ENCODE results near the gene GAS1. TPM values are rescaled to one million over a fixed set of nuclear protein-coding genes. Genes with fewer than 3 reads are reported as not detected.

GAS1 gene
- total RNA-seq, 4 donors from 2014 or later = 39.9 to 217 (median 132) TPM

DNA sequence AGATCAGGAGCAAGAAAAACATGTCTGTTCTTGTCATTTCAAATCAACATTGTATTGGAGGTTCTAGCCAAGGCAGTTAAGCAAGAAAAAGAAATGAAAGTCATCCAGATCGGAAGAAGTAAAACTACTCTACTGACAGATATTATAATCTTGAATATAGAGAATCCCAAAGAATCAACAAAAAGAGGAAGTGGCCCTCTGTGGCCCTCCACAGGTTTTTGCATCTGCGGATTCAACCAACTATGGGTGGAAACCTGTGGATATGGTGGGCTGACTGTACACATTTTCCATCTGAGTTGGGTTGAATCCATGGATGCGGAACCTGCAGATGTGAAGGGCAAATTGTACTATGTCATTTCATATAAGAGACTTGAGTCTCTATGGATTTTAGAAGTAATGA lies 35.1 kb downstream of the GAS1 start:
- no peak overlapping the region for H3K4me3 ChIP-seq
- no peak for TF ChIP-seq CTCF (IDR thresholded peaks at IDR 0.05)
- no peak for TF ChIP-seq EP300 (IDR thresholded peaks at IDR 0.05)
- no peak for TF ChIP-seq POLR2A (IDR thresholded peaks at IDR 0.05)
- DNase-seq (ENCODE audit: low spot score in 2 of 2) = no peak
- H3K27ac ChIP-seq = no peak overlapping the region
- WGBS, 2 donors = 80 to 96% methylated on average over 3 of the region's 3 CpGs
- H3K4me1 ChIP-seq = no peaks in the 10 kb centered on the region
- peaks cover 0 to 6% (median 0%) of the 10 kb centered on the region in 4 donors for H3K9me3 ChIP-seq
- no peaks in the 10 kb centered on the region for H3K36me3 ChIP-seq
- H3K27me3 ChIP-seq = no peaks in the 10 kb centered on the region

DNA sequence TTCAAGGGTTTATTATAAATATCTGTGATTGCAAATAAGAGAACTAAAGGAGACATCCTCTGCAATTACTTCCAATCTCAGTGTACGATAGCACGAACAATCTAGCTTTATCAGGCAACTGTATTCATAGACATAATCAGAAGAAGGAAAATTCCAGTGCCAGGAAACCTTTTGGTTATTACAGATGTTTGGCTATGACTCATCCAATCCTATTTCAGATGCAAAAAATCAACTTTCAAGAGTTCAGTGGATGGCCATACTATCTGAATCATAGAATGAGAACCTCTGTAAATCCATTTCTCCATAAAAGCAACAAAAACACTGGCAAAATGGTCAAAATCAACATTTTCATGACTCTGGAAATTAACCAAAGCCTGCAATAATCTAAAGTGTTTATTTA lies 37.9 kb downstream of the GAS1 start:
- H3K27ac ChIP-seq = no peak overlapping the region
- TF ChIP-seq POLR2A (IDR thresholded peaks at IDR 0.05) (no peak), CTCF (IDR thresholded peaks at IDR 0.05) (no peak), EP300 (IDR thresholded peaks at IDR 0.05) (no peak)

DNA sequence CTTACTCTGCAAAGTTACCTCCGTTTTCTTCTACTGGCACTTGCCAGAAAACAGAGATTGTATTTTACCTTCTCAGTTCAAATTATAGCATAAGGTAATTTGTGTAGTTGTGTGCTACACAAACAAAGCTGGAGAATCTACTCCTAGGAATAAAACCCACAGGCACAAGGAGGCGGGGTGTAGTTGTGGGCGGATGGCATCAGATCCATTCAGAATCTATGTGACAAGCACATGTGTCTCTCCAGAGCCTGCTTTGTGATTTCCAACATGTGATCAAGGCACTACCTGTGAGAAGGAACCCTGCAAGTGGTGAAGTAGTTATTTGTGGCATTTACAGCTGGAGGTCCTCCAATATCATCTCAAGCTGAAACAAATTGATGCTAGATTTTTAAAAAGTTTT lies 39.0 kb downstream of the GAS1 start:
- DNase-seq (ENCODE audit: low spot score in 2 of 2) = no peak
- 90 to 93% methylated on average over 3 of the region's 3 CpGs for WGBS, 2 donors
- no peak for TF ChIP-seq CTCF (IDR thresholded peaks at IDR 0.05)
- no peak for TF ChIP-seq EP300 (IDR thresholded peaks at IDR 0.05)
- TF ChIP-seq POLR2A (IDR thresholded peaks at IDR 0.05) = no peak

More for the DNA sequence above, 37.9 kb downstream of the GAS1 start:
- H3K4me1 ChIP-seq = no peaks in the 10 kb centered on the region
- H3K9me3 ChIP-seq = peaks cover 0 to 19% (median 0%) of the 10 kb centered on the region in 4 donors
- no peaks in the 10 kb centered on the region for H3K27me3 ChIP-seq
- no peak for DNase-seq (ENCODE audit: low spot score in 2 of 2)
- no peak overlapping the region for H3K4me3 ChIP-seq
- no peaks in the 10 kb centered on the region for H3K36me3 ChIP-seq
- 68 to 69% methylated on average over 2 of the region's 2 CpGs for WGBS, 2 donors

DNA sequence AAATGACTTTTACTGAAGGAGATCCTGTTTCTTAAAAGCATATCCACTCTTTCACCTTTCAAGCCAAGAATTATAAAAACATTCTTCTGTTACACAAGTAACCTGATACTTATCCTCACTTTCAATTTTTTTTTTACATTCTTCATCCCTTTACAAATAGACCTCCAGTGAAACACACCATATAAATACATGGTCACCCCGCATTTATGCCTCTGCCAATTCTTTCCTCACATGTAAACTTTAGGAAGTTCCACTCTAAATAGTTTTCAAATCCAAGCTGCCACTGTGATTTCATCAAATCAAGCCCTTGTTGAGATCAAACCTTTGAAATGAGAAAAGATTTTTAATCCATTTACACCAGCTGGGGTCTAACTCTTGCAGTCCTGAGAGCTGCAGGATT lies 40.0 kb downstream of the GAS1 start:
- H3K4me3 ChIP-seq = no peak overlapping the region
- H3K9me3 ChIP-seq = peaks cover 0 to 19% (median 0%) of the 10 kb centered on the region in 4 donors
- peaks cover 0 to 17% of the 10 kb centered on the region in 2 donors for H3K27me3 ChIP-seq
- H3K4me1 ChIP-seq = peaks cover 0 to 12% (median 3%) of the 10 kb centered on the region in 4 donors
- TF ChIP-seq POLR2A (IDR thresholded peaks at IDR 0.05) (no peak), CTCF (IDR thresholded peaks at IDR 0.05) (no peak), EP300 (IDR thresholded peaks at IDR 0.05) (no peak)
- WGBS, 2 donors = 71 to 77% methylated on average over 1 of the region's 1 CpG
- no peak for DNase-seq (ENCODE audit: low spot score in 2 of 2)
- no peak overlapping the region for H3K27ac ChIP-seq
- no peaks in the 10 kb centered on the region for H3K36me3 ChIP-seq

More for the DNA sequence above, 39.0 kb downstream of the GAS1 start:
- Histone ChIP-seq H3K27me3 (peaks cover 0 to 8% of the 10 kb centered on the region in 2 donors), H3K36me3 (no peaks in the 10 kb centered on the region), H3K4me1 (peaks cover 0 to 3% (median 0%) of the 10 kb centered on the region in 4 donors), H3K9me3 (peaks cover 0 to 19% (median 0%) of the 10 kb centered on the region in 4 donors), H3K27ac (no peak overlapping the region), H3K4me3 (no peak overlapping the region)

DNA sequence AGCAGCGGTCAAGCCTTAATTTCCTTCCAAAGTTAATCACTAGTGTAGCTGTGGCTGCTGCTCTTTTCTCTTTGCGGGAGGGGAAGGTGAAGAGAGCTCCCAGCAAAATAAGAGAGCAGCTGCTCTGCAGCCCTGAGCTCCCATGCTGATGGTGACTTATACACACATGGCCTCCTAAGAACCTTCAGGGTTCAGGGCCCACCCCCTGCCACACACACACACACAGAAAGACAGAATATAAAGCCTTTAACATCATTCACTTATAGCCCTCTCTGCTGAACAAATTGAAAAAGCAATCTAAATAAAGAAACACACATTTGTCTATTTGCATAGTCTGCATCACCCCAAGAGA lies 43.6 kb downstream of the GAS1 start:
- H3K4me1 ChIP-seq = peaks cover 0 to 16% (median 3%) of the 10 kb centered on the region in 4 donors
- no peak for TF ChIP-seq POLR2A (IDR thresholded peaks at IDR 0.05)
- no peak for TF ChIP-seq CTCF (IDR thresholded peaks at IDR 0.05)
- no peak for TF ChIP-seq EP300 (IDR thresholded peaks at IDR 0.05)
- H3K4me3 ChIP-seq = no peak overlapping the region
- no peak overlapping the region for H3K27ac ChIP-seq
- no peaks in the 10 kb centered on the region for H3K36me3 ChIP-seq
- WGBS, 2 donors = 68 to 77% methylated on average over 2 of the region's 2 CpGs
- H3K27me3 ChIP-seq = peaks cover 0 to 31% of the 10 kb centered on the region in 2 donors
- peaks cover 0 to 13% (median 0%) of the 10 kb centered on the region in 4 donors for H3K9me3 ChIP-seq
- no peak for DNase-seq (ENCODE audit: low spot score in 2 of 2)

Data from tibial nerve (tissue), 4 donors.